ENCODE results near the gene PLEKHA3.

DNA sequence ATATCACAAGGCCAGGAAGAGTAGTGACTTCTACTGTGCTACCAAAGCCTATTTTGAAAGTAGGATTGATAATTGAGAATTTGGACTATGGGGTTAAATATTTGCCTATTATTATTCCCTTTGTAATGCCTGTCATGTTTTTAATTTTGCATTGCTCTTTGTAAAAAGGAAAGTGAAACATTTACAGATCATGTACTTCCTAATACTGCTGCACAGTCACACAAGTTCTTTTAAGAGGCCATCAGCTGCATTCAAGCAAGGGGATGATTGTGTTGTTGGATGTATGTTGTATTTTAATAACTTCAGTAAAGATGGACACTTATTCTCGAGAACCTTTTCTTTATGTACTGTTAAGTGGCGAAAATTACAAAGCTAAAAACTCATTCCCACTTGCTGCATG lies 70.1 kb downstream of the PLEKHA3 start:
- TF ChIP-seq, protein P1, sequence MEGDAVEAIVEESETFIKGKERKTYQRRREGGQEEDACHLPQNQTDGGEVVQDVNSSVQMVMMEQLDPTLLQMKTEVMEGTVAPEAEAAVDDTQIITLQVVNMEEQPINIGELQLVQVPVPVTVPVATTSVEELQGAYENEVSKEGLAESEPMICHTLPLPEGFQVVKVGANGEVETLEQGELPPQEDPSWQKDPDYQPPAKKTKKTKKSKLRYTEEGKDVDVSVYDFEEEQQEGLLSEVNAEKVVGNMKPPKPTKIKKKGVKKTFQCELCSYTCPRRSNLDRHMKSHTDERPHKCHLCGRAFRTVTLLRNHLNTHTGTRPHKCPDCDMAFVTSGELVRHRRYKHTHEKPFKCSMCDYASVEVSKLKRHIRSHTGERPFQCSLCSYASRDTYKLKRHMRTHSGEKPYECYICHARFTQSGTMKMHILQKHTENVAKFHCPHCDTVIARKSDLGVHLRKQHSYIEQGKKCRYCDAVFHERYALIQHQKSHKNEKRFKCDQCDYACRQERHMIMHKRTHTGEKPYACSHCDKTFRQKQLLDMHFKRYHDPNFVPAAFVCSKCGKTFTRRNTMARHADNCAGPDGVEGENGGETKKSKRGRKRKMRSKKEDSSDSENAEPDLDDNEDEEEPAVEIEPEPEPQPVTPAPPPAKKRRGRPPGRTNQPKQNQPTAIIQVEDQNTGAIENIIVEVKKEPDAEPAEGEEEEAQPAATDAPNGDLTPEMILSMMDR (conservative IDR thresholded peaks at IDR 0.05) = no peak
- no peak for TF ChIP-seq ZFX (IDR thresholded peaks at IDR 0.05)

All from C4-2B (cell line).